ENCODE results near the gene BCCIP. TPM values are rescaled to one million over a fixed set of nuclear protein-coding genes. Genes with fewer than 3 reads are reported as not detected.

Gene BCCIP
- 45.1 TPM for total RNA-seq
- long read RNA-seq, transcript BCCIP-202 (7 exons, 2,337 nt) = minor isoform, 16 of 53 reads
- long read RNA-seq, transcript BCCIP-203 (8 exons, 1,433 nt) = minor isoform, 11 of 53 reads
- long read RNA-seq, transcript BCCIP-201 (7 exons, 1,236 nt) = major isoform, 21 of 53 reads
- long read RNA-seq, partial matches to known transcripts = 0 of 53 reads
- long read RNA-seq, other reads (novel, unspliced or antisense) = 5 of 53 reads

GRCh38 chr10:125822878-125823662, at the start of gene BCCIP, which contains the start of gene UROS:
TSS of gene BCCIP (plus strand) at chr10:125823546. CDS start at chr10:125823558, 12 bp downstream.
TSS of gene UROS (minus strand) at chr10:125823258. CDS start at chr10:125816499, 6,759 bp downstream.
- Histone ChIP-seq H3K36me3 (peaks cover 15% of the 10 kb centered on the region), H3K9me3 (replicated peaks) (no peaks in the 10 kb centered on the region), H3K27ac (replicated peaks) (peak within 1 kb of the TSS; percentile 96), H3K4me3 (peak within 1 kb of the TSS; percentile 98), H3K4me1 (peaks cover 58% of the 10 kb centered on the region), H3K27me3 (ENCODE audit: low read depth) (no peaks in the 10 kb centered on the region)
- intact Hi-C loops (cut with micrococcal nuclease) = no loop called here
- DNase-seq = peak; percentile 91
- TF ChIP-seq CTCF (IDR thresholded peaks at IDR 0.05; ENCODE audit: borderline replicate concordance) = no peak

- no peak for DNase-seq
- no peak overlapping the region for H3K27ac ChIP-seq (replicated peaks)
- intact Hi-C loops (cut with micrococcal nuclease) = no loop called here
- H3K4me3 ChIP-seq = peak overlapping the region; percentile 32
- no peaks in the 10 kb centered on the region for H3K36me3 ChIP-seq
- H3K4me1 ChIP-seq = peaks cover 4% of the 10 kb centered on the region
- no peak for TF ChIP-seq CTCF (IDR thresholded peaks at IDR 0.05; ENCODE audit: borderline replicate concordance)
- H3K27me3 ChIP-seq (ENCODE audit: low read depth) = peaks cover 3% of the 10 kb centered on the region
- H3K9me3 ChIP-seq (replicated peaks) = no peaks in the 10 kb centered on the region
Observed at GRCh38 chr10:125773687-125774543, 49.4 kb upstream of the BCCIP start.

- Histone ChIP-seq H3K9me3 (replicated peaks) (no peaks in the 10 kb centered on the region), H3K36me3 (no peaks in the 10 kb centered on the region), H3K4me1 (no peaks in the 10 kb centered on the region), H3K27ac (replicated peaks) (no peak overlapping the region), H3K27me3 (ENCODE audit: low read depth) (peaks cover 3% of the 10 kb centered on the region), H3K4me3 (no peak overlapping the region)
- DNase-seq = no peak
- no peak for TF ChIP-seq CTCF (IDR thresholded peaks at IDR 0.05; ENCODE audit: borderline replicate concordance)
- intact Hi-C loops (cut with micrococcal nuclease) = no loop called here
Observed at GRCh38 chr10:125774581-125775191, 48.7 kb upstream of the BCCIP start.

GRCh38 chr10:125775491-125776106, 47.7 kb upstream of the BCCIP start, which contains the start of gene MMP21:
TSS of gene MMP21 (minus strand) at chr10:125775821. CDS start at chr10:125775821, 0 bp downstream.
- Histone ChIP-seq H3K9me3 (replicated peaks) (peaks cover 4% of the 10 kb centered on the region), H3K36me3 (no peaks in the 10 kb centered on the region), H3K4me1 (no peaks in the 10 kb centered on the region), H3K4me3 (no peak within 1 kb of the TSS), H3K27me3 (ENCODE audit: low read depth) (peaks cover 3% of the 10 kb centered on the region), H3K27ac (replicated peaks) (no peak within 1 kb of the TSS)
- DNase-seq = no peak
- intact Hi-C loops (cut with micrococcal nuclease) = no loop called here
- TF ChIP-seq CTCF (IDR thresholded peaks at IDR 0.05; ENCODE audit: borderline replicate concordance) = no peak
